Activated CD4-positive, alpha-beta T cell treated with anti-CD3 and anti-CD28 coated beads, Interleukin-2, Interleukin-4, amounts not matched to agents 100 ng/mL and 50 ng/mL, durations not matched to agents 16 hours and 8 hours (primary cell): Measurements from ENCODE around the gene MFRP.
A peak's percentile ranks its signal among the peaks of the same experiment; 100 is the strongest.
"Not testable (repeated sequence)": the region's sequence is repeated elsewhere in the genome, so short reads cannot be mapped to it uniquely, and the experiment has no call there.

ENCODE experiments used
- DNase-seq: peaks from one replicate; pipeline ENCODE4 v3.0.0-alpha.2; 2020; ENCODE audit warnings: low spot score

MFRP gene

DNA sequence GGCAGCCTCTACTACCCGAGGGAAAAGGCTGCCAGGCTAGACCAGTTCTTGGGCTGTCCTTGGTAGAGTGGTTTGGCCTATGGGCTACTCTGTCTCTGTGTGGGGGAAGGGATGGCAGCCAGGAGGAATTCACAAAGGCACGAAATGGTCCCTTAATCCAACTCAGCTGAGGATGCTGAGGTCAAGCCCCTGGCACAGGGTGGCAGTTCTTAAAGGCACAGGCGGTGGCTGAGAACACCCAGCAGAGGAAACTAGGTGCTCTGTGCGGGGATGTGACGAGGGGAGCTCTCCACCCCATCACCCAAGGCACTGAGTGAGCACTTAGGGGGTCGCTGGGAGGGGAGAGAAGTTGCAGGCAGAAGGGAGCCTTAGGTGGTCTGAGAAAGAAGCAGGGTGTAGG is at the start of gene MFRP:
TSS of gene MFRP (minus strand) at position 101 of the 400 bp plus-strand sequence. CDS start 192 bp downstream, outside the sequence.
- no peak for DNase-seq

DNA sequence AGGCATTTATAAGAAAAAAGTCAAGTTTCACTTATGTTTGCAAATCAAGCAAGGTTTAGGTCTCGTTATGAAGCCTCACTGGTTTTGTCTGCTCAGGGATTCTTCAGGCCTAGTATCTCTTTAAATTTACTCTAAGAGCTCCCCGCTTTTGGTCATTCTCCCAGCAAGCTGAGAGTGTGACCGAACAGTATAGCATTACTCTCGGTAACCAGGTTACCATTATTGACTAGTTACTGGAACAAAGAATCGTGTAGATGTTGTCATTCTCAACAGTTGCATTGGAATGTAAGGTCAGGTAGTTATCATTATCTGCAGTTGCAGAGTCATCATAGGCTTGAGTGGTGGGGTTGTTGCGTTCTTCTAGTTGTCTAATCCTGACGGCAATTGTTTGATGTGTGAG is 44.8 kb upstream of the MFRP start:
- no peak for DNase-seq

DNA sequence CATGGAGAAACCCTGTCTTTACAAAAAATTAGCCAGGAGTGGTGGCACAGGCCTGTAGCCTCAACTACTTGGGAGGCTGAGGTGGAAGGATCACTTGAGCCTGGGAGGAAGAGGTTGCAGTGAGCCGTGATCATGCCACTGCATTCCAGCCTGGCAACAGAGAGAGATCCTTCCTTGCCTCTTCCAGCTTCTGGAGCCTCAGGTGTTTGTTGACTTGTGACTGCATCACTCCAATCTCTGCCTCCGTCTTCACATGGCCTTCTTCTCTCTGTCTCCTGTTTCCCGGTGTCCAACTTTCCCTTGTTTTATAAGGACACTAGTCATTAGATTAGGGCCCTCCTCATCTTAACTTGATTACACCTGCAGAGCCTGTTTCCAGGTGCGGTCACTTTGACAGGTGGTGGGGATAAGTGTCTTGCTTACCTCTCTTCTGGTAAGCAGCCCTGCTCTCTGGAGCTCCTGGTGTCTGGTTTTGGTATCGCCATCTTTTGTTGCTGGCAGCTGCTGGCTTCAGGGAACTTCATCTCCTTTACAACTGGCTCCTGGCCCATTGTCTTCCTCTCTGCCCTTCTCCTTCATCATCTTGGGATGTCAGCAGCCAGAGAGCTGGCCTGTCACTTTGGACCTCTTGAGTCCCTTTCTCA is 43.2 kb upstream of the MFRP start:
- no peak for DNase-seq

DNA sequence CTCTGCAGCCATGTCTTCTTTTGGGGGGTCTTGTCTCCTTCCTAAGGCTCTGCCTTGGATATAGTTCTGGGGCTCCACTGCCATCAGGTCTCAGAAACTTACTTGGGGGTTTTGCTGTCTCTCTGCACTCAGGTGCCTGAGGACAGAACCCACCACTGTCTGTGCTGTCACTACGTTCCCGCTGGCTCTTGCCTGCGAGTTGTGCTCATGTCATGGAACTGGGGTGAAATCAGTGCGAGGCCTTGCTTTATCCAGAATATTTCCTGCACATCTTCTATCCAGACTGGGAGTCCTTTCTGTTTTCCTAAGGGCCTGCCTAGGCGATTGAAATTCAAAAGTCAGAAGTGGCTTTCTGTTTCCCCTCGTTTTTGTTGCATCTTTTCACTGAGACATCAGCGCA is 41.6 kb upstream of the MFRP start:
- DNase-seq = no peak

DNA sequence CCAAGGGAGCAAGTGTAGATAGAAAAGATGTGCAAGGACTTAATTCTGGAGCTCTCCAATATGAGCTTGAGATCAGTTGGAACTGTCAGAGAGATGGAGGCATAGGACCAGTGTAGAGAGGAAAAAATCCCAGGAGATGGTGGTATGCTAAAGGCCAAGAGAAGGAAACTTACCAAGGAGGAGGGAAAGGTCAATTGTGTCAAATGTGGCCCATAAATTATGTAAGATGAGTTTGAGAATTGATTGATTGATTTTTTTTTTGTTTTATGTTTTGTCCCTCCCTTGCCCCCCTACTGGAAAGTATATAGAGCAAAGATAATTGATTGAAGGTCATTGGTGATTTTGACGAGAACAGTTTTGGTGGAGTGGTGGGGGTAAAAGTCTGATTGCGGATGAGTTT is 37.8 kb upstream of the MFRP start:
- DNase-seq = no peak

DNA sequence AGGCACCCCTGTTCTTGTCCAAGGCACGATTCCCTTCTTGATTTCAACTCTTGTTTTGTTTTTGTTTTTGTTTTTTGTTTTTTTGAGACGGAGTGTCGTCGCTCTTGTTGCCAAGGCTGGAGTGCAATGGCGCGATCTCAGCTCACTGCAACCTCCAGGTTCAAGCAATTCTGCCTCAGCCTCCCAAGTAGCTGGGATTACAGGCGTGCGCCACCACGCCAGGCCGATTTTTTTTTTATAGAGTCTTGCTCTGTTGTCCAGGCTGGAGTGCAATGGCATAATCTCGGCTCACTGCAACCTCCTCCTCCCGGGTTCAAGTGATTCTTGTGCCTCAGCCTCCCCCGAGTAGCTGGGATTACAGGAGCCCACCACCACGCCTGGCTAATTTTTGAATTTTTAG is 36.0 kb upstream of the MFRP start:
- DNase-seq = not testable (repeated sequence)

DNA sequence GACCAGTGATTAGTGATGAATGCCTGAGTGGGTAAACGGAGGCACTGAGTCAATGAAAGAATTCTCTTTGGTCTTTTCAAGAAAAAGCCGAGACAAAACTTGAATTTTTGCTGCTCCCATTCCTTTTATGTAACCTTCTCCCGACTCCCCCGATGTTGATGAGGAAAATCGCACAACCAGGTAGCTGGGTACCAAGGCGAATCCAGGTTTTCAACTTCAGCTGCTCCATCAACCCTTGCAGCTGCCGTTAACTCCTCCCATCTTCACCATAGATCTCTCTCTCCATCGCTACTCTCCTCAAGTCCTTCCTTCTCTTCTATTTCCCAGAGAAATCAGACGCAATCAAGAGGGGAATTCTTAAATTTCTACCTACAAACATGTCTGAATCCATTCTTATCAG is 35.6 kb upstream of the MFRP start:
- no peak for DNase-seq

DNA sequence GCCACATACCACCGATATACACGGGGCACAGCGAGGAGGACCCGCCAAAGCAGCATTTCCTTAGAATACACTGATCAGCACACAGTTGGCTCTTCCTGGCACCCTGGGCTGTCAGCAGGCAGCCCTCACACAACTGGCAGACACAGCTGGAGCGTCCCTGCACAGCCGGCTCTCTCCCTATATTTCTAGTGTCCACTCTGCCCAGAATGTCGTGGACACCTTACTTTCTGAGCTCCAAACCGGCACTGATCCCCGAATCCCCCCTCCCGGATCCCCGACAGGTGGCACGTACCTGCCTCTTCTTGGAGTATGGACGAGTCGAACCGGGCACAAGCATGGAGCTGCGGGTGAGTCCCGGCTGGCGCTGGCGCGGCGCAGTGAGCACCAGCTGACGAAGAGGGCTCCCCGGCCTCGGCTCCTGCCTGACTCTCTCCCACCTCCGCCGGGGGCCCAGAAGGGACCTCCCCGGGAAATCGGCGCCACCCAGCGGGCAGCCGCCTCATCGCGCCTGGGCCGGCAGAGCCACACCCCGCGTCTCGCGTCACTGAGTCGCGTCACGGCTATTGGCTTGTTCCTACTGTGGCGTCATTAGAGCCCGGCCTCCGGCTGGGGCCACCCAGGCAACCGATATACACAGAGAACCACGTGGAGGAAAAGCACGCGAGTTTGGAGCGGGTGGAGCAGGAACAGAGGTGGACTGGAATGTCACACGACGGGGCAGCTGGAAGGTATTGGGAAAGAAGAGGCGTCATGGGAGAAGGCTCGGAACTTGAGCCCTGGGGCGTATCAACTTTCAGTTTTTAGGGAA is 34.9 kb upstream of the MFRP start, which contains the start of gene USP2:
TSS of gene USP2 (minus strand) at position 510 of the 808 bp plus-strand sequence. CDS start 8,210 bp downstream, outside the sequence.
- peak; percentile 94 for DNase-seq

DNA sequence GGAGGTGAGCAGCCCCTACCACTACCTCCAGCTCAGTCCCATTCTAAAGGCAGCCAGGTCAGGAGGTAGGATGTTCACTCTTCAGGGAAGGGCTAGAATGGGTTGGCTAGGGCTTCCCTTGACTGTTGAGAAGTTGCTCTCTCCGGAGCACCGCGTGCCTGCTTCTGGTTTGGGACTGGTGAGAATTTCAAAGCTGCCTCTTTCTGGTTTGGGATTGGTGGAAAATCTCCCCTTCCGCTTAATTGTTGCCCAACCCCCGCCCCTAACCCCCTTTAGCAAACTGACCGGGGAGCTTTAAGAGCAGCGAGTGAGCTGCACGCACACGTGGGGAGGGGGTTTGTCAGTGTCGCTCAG is 34.3 kb upstream of the MFRP start:
- no peak for DNase-seq

DNA sequence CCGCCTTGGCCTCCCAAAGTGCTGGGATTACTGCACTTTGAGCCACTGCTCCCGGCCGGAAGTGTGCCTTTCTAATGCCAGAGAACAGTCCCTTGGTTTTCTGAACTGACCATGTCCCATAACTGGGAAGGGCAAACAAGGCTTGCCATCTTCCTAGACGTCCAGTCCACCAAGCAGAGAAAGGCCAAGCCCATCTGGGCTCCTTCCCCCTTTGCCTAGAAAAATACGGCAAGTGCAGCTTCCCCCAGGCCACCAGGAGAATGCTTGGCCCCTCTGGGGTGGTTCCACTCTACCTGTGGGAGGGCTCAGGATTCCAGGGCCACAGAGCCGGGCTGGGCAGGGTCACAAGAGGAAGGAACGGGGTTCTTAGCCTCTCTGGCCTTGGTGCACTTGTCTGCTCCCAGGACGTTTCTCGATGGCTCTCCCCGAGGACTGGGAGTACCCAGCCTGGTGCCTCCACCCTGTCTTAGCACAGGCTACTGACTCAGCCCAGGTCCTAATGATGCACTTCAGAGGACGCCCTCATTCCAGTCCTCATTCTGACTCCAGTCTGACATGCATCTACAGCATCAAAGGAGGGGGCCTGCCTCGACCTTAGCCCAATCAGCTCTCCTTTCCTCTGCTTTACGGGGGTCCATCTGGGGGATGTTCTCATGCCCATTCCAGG is 33.8 kb upstream of the MFRP start:
- no peak for DNase-seq

DNA sequence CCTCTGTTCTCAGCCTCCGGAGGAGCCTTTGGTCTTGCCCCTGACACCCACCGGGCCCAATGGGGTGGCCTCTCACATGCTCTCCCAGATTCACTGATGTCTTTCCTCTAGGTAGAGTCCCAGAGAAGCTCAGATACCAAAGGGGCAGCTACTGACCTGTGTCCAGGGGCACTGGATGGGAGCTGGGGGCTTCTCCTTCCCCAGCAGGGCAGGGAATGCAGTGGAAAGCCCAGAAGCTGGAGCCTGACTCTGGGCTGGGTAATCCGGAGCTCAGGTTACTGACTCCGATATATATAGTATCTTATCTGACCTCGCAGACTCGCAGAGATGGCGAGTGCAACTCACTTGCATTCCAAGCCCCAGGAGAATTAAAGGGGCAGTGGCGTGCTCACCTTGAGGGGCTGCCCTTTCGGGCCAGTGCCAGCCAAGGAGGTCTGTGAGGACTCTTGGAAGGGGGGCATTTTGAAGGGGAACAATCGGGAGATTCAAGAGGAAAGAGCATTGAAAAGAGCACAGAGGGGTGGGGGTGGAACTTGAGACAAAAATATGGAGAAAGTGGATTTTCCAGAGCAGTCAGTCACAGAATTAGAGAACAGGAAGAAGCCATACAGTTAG is 32.5 kb upstream of the MFRP start:
- DNase-seq = no peak

DNA sequence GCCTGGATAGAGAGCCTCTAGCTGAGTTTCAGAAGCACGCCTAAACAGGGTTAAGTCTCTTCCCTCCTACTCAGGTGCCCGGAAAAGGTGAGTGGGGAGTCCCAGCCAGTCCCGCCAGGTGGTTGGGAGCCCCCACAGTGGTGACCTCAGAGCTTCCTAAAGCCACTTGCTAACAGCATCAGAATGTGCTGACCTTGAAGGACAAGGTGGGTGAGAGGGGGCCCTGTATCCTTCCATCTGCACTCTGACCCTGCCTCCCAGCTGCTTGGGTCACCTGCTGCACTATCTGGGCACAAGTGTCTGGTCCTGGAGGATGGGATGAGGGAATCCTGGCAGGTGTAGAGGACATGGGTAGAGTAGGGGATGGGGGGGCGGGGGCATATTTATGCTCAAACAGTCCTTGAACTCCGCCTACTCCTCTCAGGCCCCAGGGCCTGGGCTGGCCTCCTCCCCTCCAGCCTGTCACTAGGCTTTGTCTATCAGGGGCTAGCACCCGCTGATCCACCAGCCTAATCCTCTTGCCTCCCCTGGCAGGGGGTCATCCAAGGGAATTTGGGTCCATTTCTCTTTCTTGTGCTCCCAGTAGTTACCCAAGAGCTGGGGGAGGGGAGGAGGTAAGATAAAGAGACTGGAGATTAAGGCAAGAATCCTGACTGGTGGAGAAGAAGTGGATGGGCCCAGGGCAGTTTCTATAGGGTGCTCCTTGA is 31.6 kb upstream of the MFRP start:
- DNase-seq = no peak

DNA sequence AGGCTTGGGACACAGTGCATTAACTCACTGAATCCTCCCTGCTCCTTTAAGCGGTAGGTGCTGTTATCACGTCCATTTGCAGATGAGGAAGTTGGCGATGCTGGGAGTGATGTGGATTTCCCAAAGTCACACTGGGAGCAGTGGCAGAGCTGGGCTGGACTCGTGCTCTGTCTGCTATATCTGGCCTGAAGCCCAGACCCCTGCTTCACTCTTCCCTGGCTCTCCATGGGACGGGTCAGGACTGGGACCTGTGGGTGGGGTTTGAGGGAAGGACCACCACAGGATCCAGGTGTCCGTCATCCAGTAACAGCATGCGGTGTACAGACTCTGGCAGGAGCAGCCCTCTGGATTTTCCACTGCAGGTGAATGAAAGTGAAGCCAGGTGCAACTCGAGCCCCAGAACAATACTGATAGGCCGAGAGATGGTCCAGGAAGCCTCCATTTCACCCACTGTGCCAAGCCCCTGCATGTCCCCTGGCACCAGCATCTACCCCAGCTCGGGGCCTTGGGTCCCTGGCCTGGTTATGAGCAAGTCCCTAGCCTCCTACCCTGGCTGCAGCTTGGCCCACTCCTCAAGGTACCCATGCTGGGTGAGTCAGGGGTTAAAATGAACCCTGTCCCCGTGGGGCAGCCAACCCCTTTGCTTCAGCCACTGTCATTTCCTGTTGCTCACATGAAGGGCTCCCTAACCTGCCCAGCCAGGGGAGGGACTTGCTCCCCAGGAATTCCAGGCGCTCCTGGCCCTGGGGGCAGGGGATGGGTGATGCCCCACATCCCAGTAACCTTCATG is 30.8 kb upstream of the MFRP start:
- no peak for DNase-seq

DNA sequence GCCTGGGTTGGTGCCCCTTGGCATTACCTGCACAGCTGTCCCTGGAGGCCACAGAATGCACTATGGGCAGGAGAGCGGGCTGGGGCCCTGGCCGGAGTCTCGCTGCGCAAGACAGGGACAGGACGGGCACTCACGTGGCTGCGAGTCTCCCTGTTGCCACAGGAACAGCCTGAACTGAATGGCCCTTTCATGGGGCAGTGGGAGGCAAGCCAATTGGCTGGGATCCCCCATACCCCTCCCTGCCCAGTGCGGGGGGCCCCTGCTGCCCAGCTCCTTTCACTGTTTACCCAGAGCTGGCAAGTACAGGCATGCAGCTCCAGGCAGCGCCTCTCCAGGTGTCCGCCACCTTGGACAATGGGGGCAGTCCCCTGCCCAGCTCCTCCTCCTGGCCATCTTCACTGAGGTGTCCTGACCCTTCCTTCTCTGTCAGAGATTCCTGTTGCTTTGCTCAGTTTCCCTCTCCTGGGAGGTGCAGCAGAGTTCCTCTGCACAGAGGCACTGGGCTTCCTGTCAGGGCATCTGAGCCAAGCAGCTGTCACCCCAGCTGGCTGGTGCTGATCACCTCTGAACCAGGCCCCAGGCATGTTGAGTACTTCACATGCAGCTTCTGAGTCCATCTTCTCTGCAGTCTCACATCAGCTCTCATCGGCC is 29.8 kb upstream of the MFRP start:
- DNase-seq = no peak

DNA sequence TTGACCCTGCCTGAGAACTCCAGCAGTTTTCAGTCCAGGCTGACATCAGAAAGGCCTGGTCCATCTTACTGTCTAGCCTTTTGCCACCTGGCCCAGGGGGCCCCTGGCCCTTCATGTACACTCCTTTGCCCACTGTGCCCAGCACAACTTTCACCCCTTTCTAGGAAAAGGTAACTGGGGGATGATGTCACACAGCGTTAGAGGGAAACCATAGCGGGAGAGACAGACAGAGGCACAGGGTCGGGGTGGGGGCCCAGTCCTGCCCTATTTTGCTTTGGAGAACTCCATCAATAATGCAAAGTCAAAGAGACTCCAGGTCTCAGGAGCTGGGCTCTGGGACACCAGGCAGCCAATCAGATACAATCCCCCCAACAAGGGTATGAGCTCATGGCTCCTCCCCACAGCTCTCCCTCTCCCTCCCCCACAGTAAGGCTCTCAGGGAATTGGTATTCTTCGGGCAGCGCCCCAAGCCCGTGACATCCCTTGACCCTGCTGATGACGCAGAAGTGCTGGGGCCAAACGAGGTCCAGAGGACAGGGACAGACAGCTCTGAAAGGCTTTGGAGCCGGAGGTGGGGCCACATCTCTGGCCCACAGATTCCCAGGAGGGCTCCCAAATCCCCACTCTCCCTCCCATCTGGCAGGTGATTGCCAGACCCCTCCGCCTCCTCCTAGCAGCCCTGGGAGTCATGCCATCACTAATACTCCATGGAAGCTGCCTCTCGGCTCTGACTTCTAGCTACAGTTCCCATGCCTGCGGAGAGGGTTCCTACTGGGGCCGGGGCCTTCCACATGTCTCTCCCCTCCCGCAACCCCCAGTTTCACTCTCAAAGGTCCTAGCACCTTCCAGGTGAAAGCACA is 29.1 kb upstream of the MFRP start:
- no peak for DNase-seq

DNA sequence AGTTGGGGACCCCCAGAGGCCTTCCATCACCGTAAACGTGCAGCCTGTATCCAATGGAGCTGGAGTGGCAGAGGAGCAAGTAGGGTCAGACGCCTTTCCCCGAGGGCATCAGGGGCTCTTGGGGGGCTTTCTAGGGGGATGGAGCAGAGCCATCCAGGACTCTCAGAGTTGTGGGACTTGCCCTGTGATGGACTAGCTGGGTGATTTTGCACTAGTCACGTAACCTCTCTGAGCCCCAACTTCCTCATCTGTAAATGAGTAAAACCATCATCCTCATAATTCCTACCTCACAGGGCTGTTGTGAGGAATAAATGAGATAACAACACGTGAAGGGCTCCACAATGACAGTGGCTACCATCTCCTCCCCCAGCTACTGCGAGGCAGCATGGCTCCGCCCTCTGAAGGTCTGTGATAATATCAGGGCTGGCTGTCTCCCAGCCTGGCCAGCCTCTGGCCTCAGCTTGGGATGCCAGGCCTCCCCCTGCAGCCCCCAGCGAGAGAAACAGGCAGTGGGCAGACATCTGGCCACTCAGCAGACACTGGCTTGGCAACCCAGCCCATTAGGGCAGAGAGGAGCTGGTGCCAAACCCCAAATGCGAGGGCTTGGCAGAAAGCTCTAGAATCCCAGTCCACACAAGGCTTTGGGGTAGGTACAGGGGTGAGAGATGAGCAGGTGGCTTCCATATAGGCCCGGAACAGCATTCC is 28.3 kb upstream of the MFRP start:
- DNase-seq = no peak

DNA sequence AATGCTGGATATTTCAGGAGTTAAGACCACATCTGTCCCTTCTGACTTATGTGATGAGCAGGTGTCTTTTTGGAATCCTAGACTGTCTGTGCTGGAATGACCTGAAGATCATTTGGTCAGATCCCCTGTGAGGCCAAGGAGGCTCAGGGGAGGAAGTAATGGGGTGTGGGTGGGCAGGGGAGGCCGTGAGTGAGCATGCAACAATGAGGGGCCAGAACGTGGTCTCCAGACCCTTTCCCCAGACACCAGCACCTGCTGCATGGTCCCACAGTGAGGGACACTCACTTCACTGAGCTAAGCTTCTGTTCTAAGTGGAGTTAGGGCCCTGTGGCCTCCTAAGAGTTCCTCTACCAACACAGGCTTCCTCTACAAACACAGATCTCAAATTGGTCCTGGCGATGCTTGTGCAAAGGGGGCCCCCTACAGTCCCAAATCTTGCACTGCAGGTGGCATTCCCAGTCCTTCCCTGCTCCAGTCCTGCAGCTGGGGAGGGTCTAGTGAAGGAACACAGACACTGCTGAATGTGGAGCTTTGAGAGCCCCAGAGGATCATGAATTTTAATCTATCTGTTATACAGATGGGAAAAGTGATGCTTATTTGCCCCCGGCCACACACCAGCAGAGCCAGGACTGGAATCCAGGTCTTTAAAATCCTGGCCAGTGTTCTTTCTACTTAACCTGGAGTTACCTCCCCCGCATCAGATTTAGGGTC is 27.6 kb upstream of the MFRP start:
- no peak for DNase-seq
